Osteocyte (in vitro differentiated cells): ENCODE data around the gene VAMP1. TPM values are rescaled to one million over a fixed set of nuclear protein-coding genes. Genes with fewer than 3 reads are reported as not detected.

Experiments used
- DNase-seq: peaks from one replicate; pipeline ENCODE4 v3.0.0; 2021; ENCODE audit warnings: mixed read lengths; ENCODE audit not compliant: unreplicated experiment; ENCODE audit errors: extremely low spot score
- H3K27ac Mint-ChIP-seq: one replicate; pipeline ENCODE4 v1.8.0; 2021; ENCODE audit warnings: mild to moderate bottlenecking, mixed read lengths; ENCODE audit not compliant: unreplicated experiment
- H3K27me3 Mint-ChIP-seq: one replicate; pipeline ENCODE4 v1.8.0; 2021; ENCODE audit warnings: mixed read lengths; ENCODE audit not compliant: unreplicated experiment
- H3K36me3 Mint-ChIP-seq: one replicate; pipeline ENCODE4 v1.8.0; 2021; ENCODE audit warnings: mixed read lengths; ENCODE audit not compliant: unreplicated experiment
- H3K4me1 Mint-ChIP-seq: one replicate; pipeline ENCODE4 v1.8.0; 2021; ENCODE audit warnings: mixed read lengths; ENCODE audit not compliant: unreplicated experiment
- H3K4me3 Mint-ChIP-seq: one replicate; pipeline ENCODE4 v1.8.0; 2021; ENCODE audit warnings: mild to moderate bottlenecking, moderate library complexity, mixed read lengths; ENCODE audit not compliant: unreplicated experiment
- H3K9me3 Mint-ChIP-seq: one replicate; pipeline ENCODE4 v1.8.0; 2021; ENCODE audit warnings: mixed read lengths; ENCODE audit not compliant: unreplicated experiment
- CTCF ChIP-seq: fragments of 200-600 bp; sonication (generic); IDR thresholded peaks from 2 replicates; pipeline ENCODE4 v1.5.0; 2021; ENCODE audit warnings: antibody characterized with exemption, mild to moderate bottlenecking, moderate library complexity
- total RNA-seq: library from RNA; stranded (reverse); gene quantifications from 2 replicates; pipeline ENCODE4 v1.2.1, GENCODE V29; 2021

The VAMP1 gene
- total RNA-seq, 1 donor from 2014 or later: 6.9 TPM

GRCh38 chr12:6418796-6419195 lies 51.7 kb downstream of the VAMP1 start:
- Mint-ChIP-seq H3K4me1 (peaks cover 10% of the 10 kb centered on the region), H3K27me3 (peaks cover 6% of the 10 kb centered on the region), H3K36me3 (no peaks in the 10 kb centered on the region), H3K9me3 (no peaks in the 10 kb centered on the region), H3K4me3 (no peak overlapping the region), H3K27ac (no peak overlapping the region)
- DNase-seq: no peak
- TF ChIP-seq CTCF: no peak

GRCh38 chr12:6416596-6416995 lies 53.9 kb downstream of the VAMP1 start:
- Mint-ChIP-seq H3K9me3 (no peaks in the 10 kb centered on the region), H3K36me3 (no peaks in the 10 kb centered on the region), H3K4me3 (no peak overlapping the region), H3K4me1 (peaks cover 7% of the 10 kb centered on the region), H3K27ac (no peak overlapping the region), H3K27me3 (peaks cover 6% of the 10 kb centered on the region)
- TF ChIP-seq CTCF: no peak
- no peak for DNase-seq

Other genes with a start within 250 kb of the VAMP1 start
- gene PLEKHG6, start 160.0 kb downstream of the VAMP1 start, total RNA-seq: 0.21 and 0.55 TPM in 2 replicates
- 170 and 188 TPM in 2 replicates for gene TNFRSF1A, start 128.6 kb downstream of the VAMP1 start, total RNA-seq
- gene SCNN1A, start 95.1 kb downstream of the VAMP1 start, total RNA-seq: 2.5 and 3.2 TPM in 2 replicates
- gene LTBR, start 86.5 kb downstream of the VAMP1 start, total RNA-seq: 16.4 and 17.0 TPM in 2 replicates
- not detected in 2 replicates for gene CD27, start 25.7 kb downstream of the VAMP1 start, total RNA-seq
- 13.1 and 17.0 TPM in 2 replicates for gene TAPBPL, start 18.6 kb downstream of the VAMP1 start, total RNA-seq
- 172 TPM in 2 replicates for gene MRPL51, start 22.6 kb upstream of the VAMP1 start, total RNA-seq
- gene NCAPD2, start 23.4 kb upstream of the VAMP1 start, total RNA-seq: 36.4 and 36.9 TPM in 2 replicates
- 1,754 and 1,775 TPM in 2 replicates for gene GAPDH, start 63.8 kb upstream of the VAMP1 start, total RNA-seq
- 35.9 and 40.7 TPM in 2 replicates for gene IFFO1, start 85.4 kb upstream of the VAMP1 start, total RNA-seq
- 32.5 and 34.5 TPM in 2 replicates for gene NOP2, start 97.6 kb upstream of the VAMP1 start, total RNA-seq
- 348 and 351 TPM in 2 replicates for gene CHD4, start 136.7 kb upstream of the VAMP1 start, total RNA-seq
- 0.32 and 0.50 TPM in 2 replicates for gene LPAR5, start 165.3 kb upstream of the VAMP1 start, total RNA-seq
- gene ACRBP, start 176.8 kb upstream of the VAMP1 start, total RNA-seq: 0.73 and 1.0 TPM in 2 replicates
- gene ING4, start 192.4 kb upstream of the VAMP1 start, total RNA-seq: 56.7 and 58.8 TPM in 2 replicates
- gene ZNF384, start 218.7 kb upstream of the VAMP1 start, total RNA-seq: 66.6 and 68.3 TPM in 2 replicates
- gene PIANP, start 230.1 kb upstream of the VAMP1 start, total RNA-seq: 3.9 and 5.2 TPM in 2 replicates